GM19328 (cell line): ENCODE data around the gene RABL2A.
A peak's percentile ranks its signal among the peaks of the same experiment; 100 is the strongest.
"Not testable (repeated sequence)": the region's sequence is repeated elsewhere in the genome, so short reads cannot be mapped to it uniquely, and the experiment has no call there.

Experiments used
- ATAC-seq: cut with Tn5 transposase; IDR thresholded peaks from one replicate; pipeline ENCODE4 v1.9.1; 2021; ENCODE audit warnings: mild to moderate bottlenecking, moderate library complexity; ENCODE audit not compliant: unreplicated experiment

RABL2A gene

GRCh38 chr2:113626616-113627330 is at the start of gene RABL2A:
Gene RABL2A, plus strand, starts transcription at chr2:113627266. Its CDS starts 1,341 bp downstream, at chr2:113628607.
- ATAC-seq = peak; percentile 91

- ATAC-seq = not testable (repeated sequence)
These were observed 48.6 kb upstream of the RABL2A start for GRCh38 chr2:113578508-113578907.

- not testable (repeated sequence) for ATAC-seq
These were observed 44.6 kb upstream of the RABL2A start for GRCh38 chr2:113582473-113582872.

GRCh38 chr2:113583521-113584225 is 43.4 kb upstream of the RABL2A start:
- not testable (repeated sequence) for ATAC-seq

GRCh38 chr2:113584311-113585092 is 42.6 kb upstream of the RABL2A start:
- not testable (repeated sequence) for ATAC-seq

- not testable (repeated sequence) for ATAC-seq
These were observed 39.9 kb upstream of the RABL2A start for GRCh38 chr2:113587201-113587600.

GRCh38 chr2:113589591-113589990 is 37.5 kb upstream of the RABL2A start:
- not testable (repeated sequence) for ATAC-seq

- ATAC-seq = not testable (repeated sequence)
These were observed 35.1 kb upstream of the RABL2A start for GRCh38 chr2:113591926-113592325.

GRCh38 chr2:113593280-113593679 is 33.8 kb upstream of the RABL2A start:
- not testable (repeated sequence) for ATAC-seq

GRCh38 chr2:113595725-113596124 is 31.3 kb upstream of the RABL2A start:
- not testable (repeated sequence) for ATAC-seq

- ATAC-seq = not testable (repeated sequence)
These were observed 29.9 kb upstream of the RABL2A start for GRCh38 chr2:113597164-113597563.

GRCh38 chr2:113597572-113597971 is 29.5 kb upstream of the RABL2A start:
- not testable (repeated sequence) for ATAC-seq

- ATAC-seq = not testable (repeated sequence)
These were observed 28.9 kb upstream of the RABL2A start for GRCh38 chr2:113598180-113598579.

GRCh38 chr2:113598738-113599137 is 28.3 kb upstream of the RABL2A start:
- not testable (repeated sequence) for ATAC-seq

- not testable (repeated sequence) for ATAC-seq
These were observed 27.9 kb upstream of the RABL2A start for GRCh38 chr2:113599208-113599607.

GRCh38 chr2:113602040-113602769 is 24.9 kb upstream of the RABL2A start:
- ATAC-seq = peak; percentile 34

- ATAC-seq = no peak
These were observed 24.1 kb upstream of the RABL2A start for GRCh38 chr2:113602869-113603466.

- peak; percentile 99 for ATAC-seq
These were observed 23.5 kb upstream of the RABL2A start for GRCh38 chr2:113603467-113604084.

- not testable (repeated sequence) for ATAC-seq
These were observed 23.0 kb upstream of the RABL2A start for GRCh38 chr2:113604085-113604477.

- ATAC-seq = not testable (repeated sequence)
These were observed 22.4 kb upstream of the RABL2A start for GRCh38 chr2:113604661-113605060.
